WERI-Rb-1 (cell line): Measurements from ENCODE around the gene SCUBE2.

Experiments
- DNase-seq: peaks from one replicate; pipeline ENCODE4 v3.0.0-alpha.2; 2020
- H3K27ac ChIP-seq: fragments of 250-450 bp; sonication (Bioruptor Pico); 2 replicates; pipeline ENCODE4 v1.5.1; 2020; ENCODE audit warnings: mild to moderate bottlenecking, moderate library complexity
- H3K27me3 ChIP-seq: fragments of 250-450 bp; sonication (Bioruptor Pico); 2 replicates; pipeline ENCODE4 v1.5.1; 2021; ENCODE audit warnings: mild to moderate bottlenecking, low read depth, moderate library complexity; ENCODE audit not compliant: insufficient read depth, severe bottlenecking
- H3K36me3 ChIP-seq: fragments of 250-450 bp; sonication (Bioruptor Pico); 2 replicates; pipeline ENCODE4 v1.5.1; 2020; ENCODE audit warnings: mild to moderate bottlenecking, moderate library complexity
- H3K4me3 ChIP-seq: 2 replicates; pipeline ENCODE4 v1.5.1; 2011; ENCODE audit warnings: low read depth, mild to moderate bottlenecking, control low read depth, low read length
- H3K9me3 ChIP-seq: fragments of 250-450 bp; sonication (Bioruptor Pico); 2 replicates; pipeline ENCODE4 v1.5.1; 2021; ENCODE audit warnings: mild to moderate bottlenecking, moderate library complexity; ENCODE audit not compliant: severe bottlenecking
- TF ChIP-seq, protein P1 (sequence below): IDR thresholded peaks from 2 replicates; pipeline ENCODE4 v1.5.1; 2011; ENCODE audit warnings: low read depth, mild to moderate bottlenecking, control low read depth, inconsistent platforms, low read length

Gene SCUBE2

DNA sequence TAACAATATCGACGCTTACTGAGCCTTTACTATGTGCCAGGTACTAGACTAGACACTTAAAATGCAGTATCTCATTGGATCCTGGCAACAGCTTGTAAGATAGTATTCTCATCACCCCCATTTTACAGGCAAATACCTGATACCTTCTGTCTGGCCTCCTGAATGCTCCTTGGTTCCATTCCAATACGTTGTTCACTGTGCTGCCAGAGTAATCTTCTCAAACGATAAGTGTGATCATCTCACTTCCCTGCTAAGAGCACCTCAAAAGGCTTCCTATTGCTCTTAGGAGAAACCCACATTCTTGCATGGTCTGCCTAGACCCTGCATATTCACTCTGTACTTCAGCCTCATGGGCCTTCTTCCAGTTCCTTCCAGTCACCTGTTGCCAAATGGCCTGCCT is 86.3 kb downstream of the SCUBE2 start:
- TF ChIP-seq, protein P1, sequence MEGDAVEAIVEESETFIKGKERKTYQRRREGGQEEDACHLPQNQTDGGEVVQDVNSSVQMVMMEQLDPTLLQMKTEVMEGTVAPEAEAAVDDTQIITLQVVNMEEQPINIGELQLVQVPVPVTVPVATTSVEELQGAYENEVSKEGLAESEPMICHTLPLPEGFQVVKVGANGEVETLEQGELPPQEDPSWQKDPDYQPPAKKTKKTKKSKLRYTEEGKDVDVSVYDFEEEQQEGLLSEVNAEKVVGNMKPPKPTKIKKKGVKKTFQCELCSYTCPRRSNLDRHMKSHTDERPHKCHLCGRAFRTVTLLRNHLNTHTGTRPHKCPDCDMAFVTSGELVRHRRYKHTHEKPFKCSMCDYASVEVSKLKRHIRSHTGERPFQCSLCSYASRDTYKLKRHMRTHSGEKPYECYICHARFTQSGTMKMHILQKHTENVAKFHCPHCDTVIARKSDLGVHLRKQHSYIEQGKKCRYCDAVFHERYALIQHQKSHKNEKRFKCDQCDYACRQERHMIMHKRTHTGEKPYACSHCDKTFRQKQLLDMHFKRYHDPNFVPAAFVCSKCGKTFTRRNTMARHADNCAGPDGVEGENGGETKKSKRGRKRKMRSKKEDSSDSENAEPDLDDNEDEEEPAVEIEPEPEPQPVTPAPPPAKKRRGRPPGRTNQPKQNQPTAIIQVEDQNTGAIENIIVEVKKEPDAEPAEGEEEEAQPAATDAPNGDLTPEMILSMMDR: no peak
- Histone ChIP-seq H3K27me3 (no peaks in the 10 kb centered on the region), H3K36me3 (no peaks in the 10 kb centered on the region), H3K27ac (no peak overlapping the region), H3K4me3 (no peak overlapping the region), H3K9me3 (peaks cover 7% of the 10 kb centered on the region)
- no peak for DNase-seq

DNA sequence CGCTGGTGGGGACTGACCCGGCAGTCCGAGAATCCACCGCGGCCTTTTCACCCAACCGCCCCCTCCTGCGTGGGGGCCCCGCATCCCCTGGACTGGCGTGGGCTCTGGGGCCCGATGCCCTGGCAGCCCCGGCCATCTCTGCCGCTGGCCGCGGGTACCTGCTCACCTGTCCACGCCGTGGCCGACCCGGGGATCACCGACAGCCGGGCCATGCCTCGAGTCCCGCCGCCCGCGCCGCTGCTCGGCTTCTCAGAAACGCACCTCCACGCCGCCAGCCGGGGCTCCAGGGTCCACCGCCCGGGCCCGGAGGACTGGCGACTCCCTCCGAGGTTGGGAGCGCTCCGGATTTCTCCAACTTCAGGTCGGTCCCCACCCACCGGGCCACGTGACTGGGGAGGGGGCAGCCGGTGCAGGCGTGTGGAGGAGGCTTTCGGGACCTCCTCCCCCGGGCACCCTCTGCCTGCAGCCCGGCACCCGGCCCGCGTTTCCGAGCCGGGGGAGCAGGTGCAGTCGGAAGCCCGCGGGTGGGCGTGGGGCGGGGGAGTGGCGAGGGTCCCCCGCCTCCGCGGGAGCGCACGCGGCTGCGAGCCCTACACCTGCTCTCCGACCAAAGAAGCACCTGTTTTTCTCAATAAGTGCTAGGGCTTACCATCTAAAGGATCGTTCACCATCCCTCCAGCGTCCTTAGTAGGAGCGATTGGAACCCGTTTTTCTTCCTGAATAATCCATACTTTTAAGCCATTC is 87.0 kb downstream of the SCUBE2 start:
- Histone ChIP-seq H3K9me3 (no peaks in the 10 kb centered on the region), H3K27ac (no peak overlapping the region), H3K4me3 (no peak overlapping the region), H3K36me3 (no peaks in the 10 kb centered on the region), H3K27me3 (no peaks in the 10 kb centered on the region)
- TF ChIP-seq, protein P1: no peak
- DNase-seq: no peak

DNA sequence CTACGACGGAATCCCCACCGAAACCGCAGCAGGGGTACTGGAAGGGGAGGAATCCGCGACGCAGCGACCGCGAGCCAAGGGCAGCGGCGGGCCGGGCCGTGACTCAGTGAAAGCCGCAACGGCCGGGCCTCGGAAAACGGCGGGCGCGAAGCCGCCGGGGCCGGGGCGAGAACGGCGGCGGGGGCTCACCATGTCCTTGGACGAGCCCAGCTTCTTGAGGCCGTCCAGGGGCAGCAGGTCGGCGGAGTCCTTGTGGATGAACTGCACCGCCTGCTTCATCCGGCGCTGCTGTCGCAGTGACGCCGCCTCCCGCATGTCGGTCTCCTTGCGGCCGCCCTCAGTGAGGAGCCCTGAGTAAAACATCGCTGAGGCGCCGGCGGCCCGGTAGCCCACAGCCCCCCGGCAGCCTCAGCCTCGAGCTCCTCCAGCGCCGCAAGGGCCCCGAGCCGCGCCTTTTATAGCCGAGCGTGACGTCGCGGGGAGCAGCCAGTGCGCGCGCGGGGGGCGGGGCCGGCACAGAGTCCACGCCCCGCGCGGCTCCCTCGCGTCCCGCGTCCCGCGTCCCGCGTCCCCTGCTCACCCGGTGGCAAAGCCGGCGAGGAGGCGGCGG is 87.7 kb downstream of the SCUBE2 start, which contains the start of gene NRIP3:
TSS of gene NRIP3 (minus strand) at position 429 of the 610 bp plus-strand sequence. CDS start at position 363, 66 bp downstream.
- no peaks in the 10 kb centered on the region for H3K27me3 ChIP-seq
- no peaks in the 10 kb centered on the region for H3K36me3 ChIP-seq
- peak within 1 kb of the TSS; percentile 63 for H3K4me3 ChIP-seq
- no peaks in the 10 kb centered on the region for H3K9me3 ChIP-seq
- TF ChIP-seq, protein P1: 0 out of 2 replicates have a peak, but pooled peaks have one; percentile 9
- H3K27ac ChIP-seq: no peak within 1 kb of the TSS
- peak; percentile 76 for DNase-seq

DNA sequence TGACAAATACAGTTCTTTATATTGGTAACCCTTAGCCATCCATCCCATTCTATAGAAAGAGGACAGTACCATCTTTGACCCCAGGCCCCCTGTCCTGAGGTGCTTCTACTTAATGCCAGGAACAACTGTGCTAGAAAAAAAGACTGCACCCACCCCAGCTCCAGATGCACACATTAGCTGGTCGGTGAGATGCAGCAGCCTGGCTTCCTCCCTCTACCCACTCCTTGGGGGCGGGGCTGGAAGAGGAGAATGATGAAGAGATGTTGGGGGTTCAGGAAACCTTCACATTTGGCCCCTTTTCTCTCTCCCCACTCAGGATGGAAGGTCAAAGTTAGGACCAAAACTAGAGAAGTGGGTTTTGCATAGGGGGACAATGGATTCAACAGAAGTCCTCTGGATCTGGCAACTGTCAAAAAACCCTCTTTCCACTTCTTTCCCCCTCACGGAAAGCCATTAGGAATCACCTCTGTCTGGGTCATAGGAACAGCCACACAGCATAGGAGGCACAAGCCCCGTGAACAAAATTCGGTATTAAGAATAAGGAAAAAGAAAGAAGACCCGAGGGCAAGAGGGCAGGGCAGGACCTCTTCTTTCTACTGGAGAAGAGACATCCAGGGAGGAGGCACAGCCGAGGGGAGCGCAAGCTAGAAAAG is 88.4 kb downstream of the SCUBE2 start:
- TF ChIP-seq, protein P1: no peak
- H3K27ac ChIP-seq: no peak overlapping the region
- peak; percentile 18 for DNase-seq
- no peaks in the 10 kb centered on the region for H3K9me3 ChIP-seq
- H3K36me3 ChIP-seq: no peaks in the 10 kb centered on the region
- H3K4me3 ChIP-seq: peak overlapping the region; percentile 63
- no peaks in the 10 kb centered on the region for H3K27me3 ChIP-seq

DNA sequence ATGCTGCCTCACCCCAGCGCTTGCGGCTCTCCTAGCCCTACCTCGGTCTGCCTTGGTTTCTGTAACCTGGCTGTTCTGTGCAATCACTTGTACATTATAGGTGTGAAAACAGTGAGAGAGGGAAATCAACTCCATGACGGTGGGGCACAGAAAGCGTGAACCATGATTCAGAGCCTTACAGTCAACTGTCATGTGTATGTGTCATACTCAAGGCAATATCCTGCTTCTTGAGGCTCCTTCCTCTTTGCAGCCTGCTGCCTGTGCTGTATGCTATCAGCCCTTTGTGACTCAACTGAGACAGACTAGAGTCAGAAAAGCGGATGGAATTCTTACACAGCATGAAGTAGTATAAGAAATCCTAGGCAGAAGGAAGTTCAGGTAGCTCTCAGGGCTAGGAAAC is 89.7 kb downstream of the SCUBE2 start:
- no peak overlapping the region for H3K27ac ChIP-seq
- no peaks in the 10 kb centered on the region for H3K9me3 ChIP-seq
- no peak overlapping the region for H3K4me3 ChIP-seq
- no peaks in the 10 kb centered on the region for H3K36me3 ChIP-seq
- no peaks in the 10 kb centered on the region for H3K27me3 ChIP-seq
- DNase-seq: no peak
- TF ChIP-seq, protein P1: no peak
